ENCODE results near the gene HSP90AA1.

- no peak for TF ChIP-seq CTCF (conservative IDR thresholded peaks at IDR 0.05)
- TF ChIP-seq EZH2 (IDR thresholded peaks at IDR 0.05; ENCODE audit: low read depth): no peak
Observed at GRCh38 chr14:102086709-102086971, 204 bp downstream of the HSP90AA1 start.
